Measurements from ENCODE around the gene IQCB1. TPM values are rescaled to one million over a fixed set of nuclear protein-coding genes. Genes with fewer than 3 reads are reported as not detected.
"Not testable (repeated sequence)": the region's sequence is repeated elsewhere in the genome, so short reads cannot be mapped to it uniquely, and the experiment has no call there.

The IQCB1 gene
- total and polyA plus RNA-seq, 3 donors from 2014 or later, result 33.6 to 39.3 (median 37.0) TPM

- intact Hi-C loops (cut with DNase I; ENCODE audit: low total_unique reads), result no loop called here
- no peaks in the 10 kb centered on the region for H3K9me3 ChIP-seq
- no peaks in the 10 kb centered on the region for H3K4me1 ChIP-seq
- TF ChIP-seq POLR2A (IDR thresholded peaks at IDR 0.05), result no peak
- TF ChIP-seq, protein P1, sequence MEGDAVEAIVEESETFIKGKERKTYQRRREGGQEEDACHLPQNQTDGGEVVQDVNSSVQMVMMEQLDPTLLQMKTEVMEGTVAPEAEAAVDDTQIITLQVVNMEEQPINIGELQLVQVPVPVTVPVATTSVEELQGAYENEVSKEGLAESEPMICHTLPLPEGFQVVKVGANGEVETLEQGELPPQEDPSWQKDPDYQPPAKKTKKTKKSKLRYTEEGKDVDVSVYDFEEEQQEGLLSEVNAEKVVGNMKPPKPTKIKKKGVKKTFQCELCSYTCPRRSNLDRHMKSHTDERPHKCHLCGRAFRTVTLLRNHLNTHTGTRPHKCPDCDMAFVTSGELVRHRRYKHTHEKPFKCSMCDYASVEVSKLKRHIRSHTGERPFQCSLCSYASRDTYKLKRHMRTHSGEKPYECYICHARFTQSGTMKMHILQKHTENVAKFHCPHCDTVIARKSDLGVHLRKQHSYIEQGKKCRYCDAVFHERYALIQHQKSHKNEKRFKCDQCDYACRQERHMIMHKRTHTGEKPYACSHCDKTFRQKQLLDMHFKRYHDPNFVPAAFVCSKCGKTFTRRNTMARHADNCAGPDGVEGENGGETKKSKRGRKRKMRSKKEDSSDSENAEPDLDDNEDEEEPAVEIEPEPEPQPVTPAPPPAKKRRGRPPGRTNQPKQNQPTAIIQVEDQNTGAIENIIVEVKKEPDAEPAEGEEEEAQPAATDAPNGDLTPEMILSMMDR (IDR thresholded peaks at IDR 0.05), result no peak
- DNase-seq, result no peak
- no peaks in the 10 kb centered on the region for H3K36me3 ChIP-seq (ENCODE audit: low read depth, missing control alignments)
- no peak overlapping the region for H3K4me3 ChIP-seq
- no peak overlapping the region for H3K27ac ChIP-seq
- no peaks in the 10 kb centered on the region for H3K27me3 ChIP-seq
Measured at GRCh38 chr3:121870717-121871116, 35.9 kb upstream of the IQCB1 start.

DNA sequence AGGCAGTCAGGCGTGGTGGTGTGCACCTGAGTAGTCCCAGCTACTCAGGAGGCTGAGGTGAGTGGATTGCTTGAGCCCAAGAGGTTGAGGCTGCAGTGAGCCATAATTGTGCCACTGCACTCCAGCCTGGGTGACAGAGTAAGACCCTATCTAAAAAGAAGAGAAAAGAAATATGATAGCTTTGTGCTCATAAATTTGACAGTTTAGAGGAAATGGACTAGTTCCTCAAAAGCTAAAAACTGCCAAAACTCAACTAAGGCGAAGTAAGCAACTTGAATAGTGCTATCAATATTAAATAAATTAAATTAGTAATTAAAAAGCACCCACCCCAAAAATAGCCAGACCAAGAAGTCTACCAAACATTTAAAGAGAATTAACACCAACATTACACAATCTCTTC is 34.9 kb upstream of the IQCB1 start:
- Histone ChIP-seq H3K27me3 (no peaks in the 10 kb centered on the region), H3K4me1 (no peaks in the 10 kb centered on the region)

DNA sequence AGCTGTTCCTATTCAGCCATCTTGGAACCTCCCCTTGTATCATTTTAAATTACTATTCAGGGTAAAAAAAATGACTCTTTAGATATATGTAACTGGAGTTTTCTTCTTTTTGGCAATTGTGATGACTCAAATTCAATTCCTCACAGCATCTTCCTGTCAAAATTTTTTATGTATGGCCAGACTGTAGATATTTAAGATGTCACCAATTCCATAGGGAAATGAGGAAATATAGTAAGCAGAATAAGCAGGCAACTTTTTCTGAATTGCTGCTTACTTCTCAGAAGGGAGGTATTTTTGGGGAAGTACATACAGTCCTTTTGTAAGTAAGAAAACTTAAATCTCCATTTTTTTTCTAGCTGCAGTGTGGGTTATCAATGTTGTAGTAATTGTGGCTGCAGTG is 28.9 kb upstream of the IQCB1 start:
- intact Hi-C loops (cut with DNase I; ENCODE audit: low total_unique reads), result no loop called here
- TF ChIP-seq POLR2A (IDR thresholded peaks at IDR 0.05), result no peak
- TF ChIP-seq, protein P1 (IDR thresholded peaks at IDR 0.05), result no peak
- Histone ChIP-seq H3K4me3 (no peak overlapping the region), H3K9me3 (no peaks in the 10 kb centered on the region), H3K36me3 (ENCODE audit: low read depth, missing control alignments) (no peaks in the 10 kb centered on the region), H3K27ac (no peak overlapping the region), H3K4me1 (no peaks in the 10 kb centered on the region), H3K27me3 (no peaks in the 10 kb centered on the region)
- DNase-seq, result no peak

More for the DNA sequence above, 34.9 kb upstream of the IQCB1 start:
- no peaks in the 10 kb centered on the region for H3K36me3 ChIP-seq (ENCODE audit: low read depth, missing control alignments)
- no peak overlapping the region for H3K27ac ChIP-seq
- H3K4me3 ChIP-seq, result no peak overlapping the region
- no peaks in the 10 kb centered on the region for H3K9me3 ChIP-seq
- TF ChIP-seq, protein P1 (IDR thresholded peaks at IDR 0.05), result no peak
- TF ChIP-seq POLR2A (IDR thresholded peaks at IDR 0.05), result no peak
- intact Hi-C loops (cut with DNase I; ENCODE audit: low total_unique reads), result no loop called here
- DNase-seq, result no peak
- WGBS, 2 donors, result 91 to 95% methylated on average over 2 of the region's 2 CpGs

GRCh38 chr3:121863247-121863646 is 28.4 kb upstream of the IQCB1 start:
- 99 to 100% methylated on average over 9 of the region's 9 CpGs for WGBS, 2 donors

DNA sequence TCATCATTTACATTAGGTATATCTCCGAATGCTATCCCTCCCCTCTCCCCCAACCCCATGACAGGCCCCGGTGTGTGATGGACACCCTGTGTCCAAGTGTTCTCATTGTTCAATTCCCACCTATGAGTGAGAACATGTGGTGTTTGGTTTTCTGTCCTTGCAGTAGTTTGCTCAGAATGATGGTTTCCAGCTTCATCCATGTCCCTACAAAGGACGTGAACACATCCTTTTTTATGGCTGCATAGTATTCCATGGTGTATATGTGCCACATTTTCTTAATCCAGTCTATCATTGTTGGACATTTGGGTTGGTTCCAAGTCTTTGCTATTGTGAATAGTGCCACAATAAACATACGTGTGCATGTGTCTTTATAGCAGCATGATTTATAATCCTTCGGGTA is 22.9 kb upstream of the IQCB1 start:
- H3K27me3 ChIP-seq; DNase-seq; H3K9me3 ChIP-seq; H3K36me3 ChIP-seq (ENCODE audit: low read depth, missing control alignments); H3K4me3 ChIP-seq; intact Hi-C loops (cut with DNase I; ENCODE audit: low total_unique reads); H3K27ac ChIP-seq; H3K4me1 ChIP-seq: not testable (repeated sequence)
- WGBS, 2 donors, result 89 to 98% methylated on average over 4 to 5 of the region's 5 CpGs

More at GRCh38 chr3:121863247-121863646, 28.4 kb upstream of the IQCB1 start:
- H3K36me3 ChIP-seq (ENCODE audit: low read depth, missing control alignments); DNase-seq; H3K4me3 ChIP-seq; H3K27ac ChIP-seq; intact Hi-C loops (cut with DNase I; ENCODE audit: low total_unique reads); H3K9me3 ChIP-seq; H3K27me3 ChIP-seq; H3K4me1 ChIP-seq: not testable (repeated sequence)

- Histone ChIP-seq H3K9me3 (no peaks in the 10 kb centered on the region), H3K4me3 (no peak overlapping the region), H3K36me3 (ENCODE audit: low read depth, missing control alignments) (no peaks in the 10 kb centered on the region), H3K27me3 (no peaks in the 10 kb centered on the region), H3K4me1 (no peaks in the 10 kb centered on the region), H3K27ac (no peak overlapping the region)
- DNase-seq, result no peak
- intact Hi-C loops (cut with DNase I; ENCODE audit: low total_unique reads), result no loop called here
- WGBS, 2 donors, result 55 to 62% methylated on average over 5 of the region's 5 CpGs
- no peak for TF ChIP-seq POLR2A (IDR thresholded peaks at IDR 0.05)
- TF ChIP-seq, protein P1 (IDR thresholded peaks at IDR 0.05), result no peak
Measured at GRCh38 chr3:121855555-121855954, 20.7 kb upstream of the IQCB1 start.
